GM23338 (cell line): ENCODE results near the gene FMOD. TPM values are rescaled to one million over a fixed set of nuclear protein-coding genes. Genes with fewer than 3 reads are reported as not detected.

Source experiments
- ATAC-seq: fragments of 200-7000 bp; cut with Tn5 transposase; 3 replicates; pipeline ENCODE4 v1.9.1; 2020
- DNase-seq: peaks from one replicate; pipeline ENCODE4 v3.0.0-alpha.2; 2015; ENCODE audit warnings: low spot score
- H2AFZ ChIP-seq: fragments of 200-600 bp; sonication (generic); 2 replicates; pipeline ENCODE4 v1.8.0; 2016; ENCODE audit warnings: antibody characterized with exemption, mild to moderate bottlenecking, moderate library complexity
- H3F3A ChIP-seq: fragments of 200-600 bp; sonication (generic); replicated peaks from 2 replicates; pipeline ENCODE4 v1.8.0; 2017; ENCODE audit warnings: antibody characterized with exemption, mixed run types, low read depth
- H3K27ac ChIP-seq: fragments of 200-600 bp; sonication (generic); 2 replicates; pipeline ENCODE4 v1.6.1; 2016; ENCODE audit warnings: low read depth
- H3K27me3 ChIP-seq: fragments of 200-600 bp; sonication (generic); 2 replicates; pipeline ENCODE4 v1.8.0; 2016; ENCODE audit warnings: mild to moderate bottlenecking, mixed run types, moderate library complexity; ENCODE audit not compliant: insufficient read depth
- H3K36me3 ChIP-seq: fragments of 200-600 bp; sonication (generic); 2 replicates; pipeline ENCODE4 v1.8.0; 2016; ENCODE audit warnings: mild to moderate bottlenecking; ENCODE audit not compliant: insufficient read depth
- H3K4me1 ChIP-seq: fragments of 200-600 bp; sonication (generic); 2 replicates; pipeline ENCODE4 v1.8.0; 2016; ENCODE audit warnings: mild to moderate bottlenecking, moderate library complexity; ENCODE audit not compliant: insufficient read depth
- H3K4me2 ChIP-seq: fragments of 200-600 bp; sonication (generic); 2 replicates; pipeline ENCODE4 v1.7.1; 2017; ENCODE audit warnings: mixed run types
- H3K4me3 ChIP-seq: fragments of 200-600 bp; sonication (generic); 2 replicates; pipeline ENCODE4 v1.6.1; 2016; ENCODE audit warnings: mixed run types
- H3K79me2 ChIP-seq: fragments of 200-600 bp; sonication (generic); replicated peaks from 2 replicates; pipeline ENCODE4 v1.8.0; 2017; ENCODE audit warnings: mild to moderate bottlenecking; ENCODE audit not compliant: insufficient read depth
- H3K9me2 ChIP-seq: fragments of 200-600 bp; sonication (generic); 2 replicates; pipeline ENCODE4 v1.8.0; 2017; ENCODE audit not compliant: insufficient read depth
- H4K20me1 ChIP-seq: fragments of 200-600 bp; sonication (generic); replicated peaks from 2 replicates; pipeline ENCODE4 v1.8.0; 2017; ENCODE audit warnings: mild to moderate bottlenecking; ENCODE audit not compliant: insufficient read depth
- H3K27ac Mint-ChIP-seq: 2 replicates; pipeline ENCODE4 v1.8.0; 2020; ENCODE audit warnings: inconsistent platforms, mild to moderate bottlenecking, moderate library complexity, mixed read lengths
- H3K27me3 Mint-ChIP-seq: 3 replicates; pipeline ENCODE4 v1.8.0; 2022; ENCODE audit warnings: low read depth, mild to moderate bottlenecking, moderate library complexity, mixed read lengths, inconsistent platforms; ENCODE audit not compliant: insufficient read depth, poor library complexity
- H3K36me3 Mint-ChIP-seq: 3 replicates; pipeline ENCODE4 v1.8.0; 2021; ENCODE audit warnings: low read depth, mild to moderate bottlenecking, inconsistent platforms, moderate library complexity, mixed read lengths
- H3K4me1 Mint-ChIP-seq: 3 replicates; pipeline ENCODE4 v1.8.0; 2020; ENCODE audit warnings: mild to moderate bottlenecking, inconsistent platforms, mixed read lengths
- H3K4me3 Mint-ChIP-seq: 3 replicates; pipeline ENCODE4 v1.8.0; 2021; ENCODE audit warnings: moderate library complexity, mild to moderate bottlenecking, inconsistent platforms, mixed read lengths
- H3K9me3 Mint-ChIP-seq: 3 replicates; pipeline ENCODE4 v1.8.0; 2020; ENCODE audit warnings: moderate library complexity, mild to moderate bottlenecking, inconsistent platforms, mixed read lengths
- EZH2 ChIP-seq: fragments of 200-600 bp; sonication (generic); IDR thresholded peaks from one replicate; pipeline ENCODE4 v1.8.0; 2017; ENCODE audit warnings: antibody characterized with exemption, mild to moderate bottlenecking, low read depth; ENCODE audit not compliant: unreplicated experiment
- EZH2phosphoT487 ChIP-seq: fragments of 200-600 bp; sonication (generic); IDR thresholded peaks from one replicate; pipeline ENCODE4 v1.8.1; 2018; ENCODE audit warnings: antibody characterized with exemption; ENCODE audit not compliant: unreplicated experiment
- JUNB ChIP-seq: IDR thresholded peaks from one replicate; pipeline ENCODE4 v1.6.1; 2016; ENCODE audit warnings: antibody characterized with exemption; ENCODE audit not compliant: unreplicated experiment
- NANOG ChIP-seq: IDR thresholded peaks from 2 replicates; pipeline ENCODE4 v1.6.1; 2016; ENCODE audit warnings: antibody characterized with exemption, borderline replicate concordance
- POLR2AphosphoS5 ChIP-seq: IDR thresholded peaks from 2 replicates; pipeline ENCODE4 v1.6.1; 2016; ENCODE audit warnings: antibody characterized with exemption, low read depth
- REST ChIP-seq: IDR thresholded peaks from one replicate; pipeline ENCODE4 v1.6.1; 2018; ENCODE audit warnings: antibody characterized with exemption; ENCODE audit not compliant: unreplicated experiment
- STAT1 ChIP-seq: IDR thresholded peaks from one replicate; pipeline ENCODE4 v1.6.1; 2016; ENCODE audit warnings: antibody characterized with exemption; ENCODE audit not compliant: unreplicated experiment
- ZNF114 ChIP-seq: fragments of 250-450 bp; sonication (Bioruptor Pico); IDR thresholded peaks from 2 replicates; pipeline ENCODE4 v1.5.0; 2020; ENCODE audit warnings: mild to moderate bottlenecking, moderate library complexity
- ZNF331 ChIP-seq: fragments of 250-450 bp; sonication (Bioruptor Pico); IDR thresholded peaks from 2 replicates; pipeline ENCODE4 v1.5.0; 2020; ENCODE audit warnings: low read depth, mild to moderate bottlenecking, moderate library complexity
- ZNF462 ChIP-seq: fragments of 250-450 bp; sonication (Bioruptor Pico); IDR thresholded peaks from 2 replicates; pipeline ENCODE4 v1.5.0; 2020; ENCODE audit warnings: mild to moderate bottlenecking, moderate library complexity
- polyA plus RNA-seq: library from polyadenylated mRNA; unstranded; fragments of >200 nt; fragmentation: Nextera tagmentation; extraction: Ambion mirVana; gene quantifications from 2 replicates; pipeline ENCODE4 v1.2.1, GENCODE V29; 2016
- total RNA-seq: library from RNA; depleted of rRNA; stranded (reverse); fragments of >200 nt; shearing (Covaris generic); gene quantifications from 2 replicates; pipeline ENCODE4 v1.2.3, GENCODE V29; 2014

FMOD gene
- total and polyA plus RNA-seq, 2 experiments from 2014 or later, result 0.27 to 1.3 TPM

GRCh38 chr1:203304391-203304918 lies 46.5 kb downstream of the FMOD start:
- Histone ChIP-seq H3K4me2 (peak overlapping the region; percentile 86), H3K4me1 (peaks cover 28% of the 10 kb centered on the region), H3K79me2 (no peaks in the 10 kb centered on the region), H3F3A (0 out of 2 replicates have a peak, but pooled peaks cover 11% of the 10 kb centered on the region), H3K27ac (no peak overlapping the region), H3K9me2 (no peaks in the 10 kb centered on the region), H4K20me1 (peaks cover 7% of the 10 kb centered on the region; the same call in 1 of the 2 replicates), H3K4me3 (peak overlapping the region; percentile 84), H3K27me3 (peaks cover 96% of the 10 kb centered on the region), H2AFZ (peak overlapping the region; percentile 97), H3K36me3 (no peaks in the 10 kb centered on the region)
- Mint-ChIP-seq H3K4me3 (peak overlapping the region; percentile 73), H3K9me3 (no peaks in the 10 kb centered on the region), H3K36me3 (no peaks in the 10 kb centered on the region; the same call in 1 of the 3 replicates), H3K27me3 (peaks cover 67% of the 10 kb centered on the region), H3K27ac (no peak overlapping the region), H3K4me1 (peaks cover 47% of the 10 kb centered on the region)
- TF ChIP-seq ZNF331 (CRISPR knock-in tag) (no peak), POLR2AphosphoS5 (no peak), EZH2 (no peak), NANOG (no peak), EZH2phosphoT487 (no peak), ZNF114 (CRISPR knock-in tag) (no peak)
- ATAC-seq (no peak), DNase-seq (no peak)

- peaks cover 33% of the 10 kb centered on the region for H3K4me1 Mint-ChIP-seq
- no peak overlapping the region for H3K4me3 Mint-ChIP-seq
- Histone ChIP-seq H4K20me1 (no peaks in the 10 kb centered on the region; the same call in 1 of the 2 replicates), H3K36me3 (no peaks in the 10 kb centered on the region), H3K79me2 (no peaks in the 10 kb centered on the region), H3K4me2 (no peak overlapping the region), H3K9me2 (no peaks in the 10 kb centered on the region), H3K27ac (no peak overlapping the region), H3K4me3 (no peak overlapping the region), H3K27me3 (peaks cover 91% of the 10 kb centered on the region), H2AFZ (no peak overlapping the region), H3F3A (0 out of 2 replicates have a peak, but pooled peaks cover 3% of the 10 kb centered on the region), H3K4me1 (peaks cover 17% of the 10 kb centered on the region)
- H3K36me3 Mint-ChIP-seq, result no peaks in the 10 kb centered on the region
- H3K27me3 Mint-ChIP-seq, result peaks cover 52% of the 10 kb centered on the region
- ATAC-seq, result no peak
- H3K27ac Mint-ChIP-seq, result no peak overlapping the region
- no peaks in the 10 kb centered on the region for H3K9me3 Mint-ChIP-seq
- DNase-seq, result no peak
- no peak for TF ChIP-seq STAT1
- no peak for TF ChIP-seq POLR2AphosphoS5
- TF ChIP-seq NANOG, result no peak
- TF ChIP-seq ZNF114 (CRISPR knock-in tag), result no peak
- no peak for TF ChIP-seq ZNF462 (CRISPR knock-in tag)
- no peak for TF ChIP-seq JUNB
- TF ChIP-seq REST, result no peak
These were observed 48.0 kb downstream of the FMOD start for GRCh38 chr1:203302894-203303293.
